Measurements from ENCODE around the gene CHCHD3. TPM values are rescaled to one million over a fixed set of nuclear protein-coding genes. Genes with fewer than 3 reads are reported as not detected.

CHCHD3 gene
- total RNA-seq, 1 experiment from 2014 or later, result 102 TPM

- intact Hi-C loops (cut with micrococcal nuclease; ENCODE audit: unreplicated experiment), result no loop called here
- Mint-ChIP-seq H3K27me3 (ENCODE audit: insufficient read depth, unreplicated experiment) (no peaks in the 10 kb centered on the region), H3K9me3 (ENCODE audit: unreplicated experiment) (no peaks in the 10 kb centered on the region), H3K36me3 (ENCODE audit: insufficient read depth, unreplicated experiment) (no peaks in the 10 kb centered on the region), H3K4me1 (ENCODE audit: low read depth, unreplicated experiment) (no peaks in the 10 kb centered on the region), H3K4me3 (ENCODE audit: unreplicated experiment) (no peak overlapping the region), H3K27ac (ENCODE audit: unreplicated experiment) (no peak overlapping the region)
- no peak for DNase-seq
- ChIA-PET CTCF (no interaction called here), POLR2A (no interaction called here)
- Histone ChIP-seq H3K27me3 (replicated peaks; ENCODE audit: control insufficient read depth, insufficient read depth, low read length) (no peaks in the 10 kb centered on the region), H3K36me3 (ENCODE audit: control insufficient read depth, insufficient read depth, low read length) (no peaks in the 10 kb centered on the region), H3K4me1 (no peaks in the 10 kb centered on the region), H3K9me3 (no peaks in the 10 kb centered on the region), H3K4me3 (ENCODE audit: low read depth, low read length) (no peak overlapping the region)
- BruUV-seq (replicated peaks), result no TSS peak
- TF ChIP-seq CTCF (IDR thresholded peaks at IDR 0.05; ENCODE audit: insufficient read depth in 1 of 2, low read depth in 1 of 2, low read length in 1 of 2, severe bottlenecking in 1 of 2, unreplicated experiment in 1 of 2), result no peak
Observed at GRCh38 chr7:132941428-132941827, 140.5 kb downstream of the CHCHD3 start.

GRCh38 chr7:132940084-132940483, 141.8 kb downstream of the CHCHD3 start:
- intact Hi-C loops (cut with micrococcal nuclease; ENCODE audit: unreplicated experiment), result no loop called here
- H3K27me3 Mint-ChIP-seq (ENCODE audit: insufficient read depth, unreplicated experiment), result no peaks in the 10 kb centered on the region
- Histone ChIP-seq H3K27me3 (replicated peaks; ENCODE audit: control insufficient read depth, insufficient read depth, low read length) (no peaks in the 10 kb centered on the region), H3K9me3 (no peaks in the 10 kb centered on the region), H3K4me3 (ENCODE audit: low read depth, low read length) (no peak overlapping the region), H3K36me3 (ENCODE audit: control insufficient read depth, insufficient read depth, low read length) (no peaks in the 10 kb centered on the region), H3K4me1 (no peaks in the 10 kb centered on the region)
- H3K27ac Mint-ChIP-seq (ENCODE audit: unreplicated experiment), result no peak overlapping the region
- H3K4me3 Mint-ChIP-seq (ENCODE audit: unreplicated experiment), result no peak overlapping the region
- no peak for TF ChIP-seq CTCF (IDR thresholded peaks at IDR 0.05; ENCODE audit: insufficient read depth in 1 of 2, low read depth in 1 of 2, low read length in 1 of 2, severe bottlenecking in 1 of 2, unreplicated experiment in 1 of 2)
- DNase-seq, result no peak
- BruUV-seq (replicated peaks), result no TSS peak
- H3K9me3 Mint-ChIP-seq (ENCODE audit: unreplicated experiment), result no peaks in the 10 kb centered on the region
- no peaks in the 10 kb centered on the region for H3K36me3 Mint-ChIP-seq (ENCODE audit: insufficient read depth, unreplicated experiment)
- POLR2A ChIA-PET, result no interaction called here
- CTCF ChIA-PET, result no interaction called here
- no peaks in the 10 kb centered on the region for H3K4me1 Mint-ChIP-seq (ENCODE audit: low read depth, unreplicated experiment)

- Histone ChIP-seq H3K4me1 (no peaks in the 10 kb centered on the region), H3K36me3 (ENCODE audit: control insufficient read depth, insufficient read depth, low read length) (no peaks in the 10 kb centered on the region), H3K4me3 (ENCODE audit: low read depth, low read length) (no peak overlapping the region), H3K9me3 (no peaks in the 10 kb centered on the region), H3K27me3 (replicated peaks; ENCODE audit: control insufficient read depth, insufficient read depth, low read length) (no peaks in the 10 kb centered on the region)
- intact Hi-C loops (cut with micrococcal nuclease; ENCODE audit: unreplicated experiment), result no loop called here
- Mint-ChIP-seq H3K36me3 (ENCODE audit: insufficient read depth, unreplicated experiment) (no peaks in the 10 kb centered on the region), H3K9me3 (ENCODE audit: unreplicated experiment) (no peaks in the 10 kb centered on the region), H3K27ac (ENCODE audit: unreplicated experiment) (no peak overlapping the region), H3K4me1 (ENCODE audit: low read depth, unreplicated experiment) (no peaks in the 10 kb centered on the region), H3K27me3 (ENCODE audit: insufficient read depth, unreplicated experiment) (no peaks in the 10 kb centered on the region), H3K4me3 (ENCODE audit: unreplicated experiment) (no peak overlapping the region)
- no peak for TF ChIP-seq CTCF (IDR thresholded peaks at IDR 0.05; ENCODE audit: insufficient read depth in 1 of 2, low read depth in 1 of 2, low read length in 1 of 2, severe bottlenecking in 1 of 2, unreplicated experiment in 1 of 2)
- no peak for DNase-seq
- CTCF ChIA-PET, result no interaction called here
- POLR2A ChIA-PET, result no interaction called here
- BruUV-seq (replicated peaks), result no TSS peak
Observed at GRCh38 chr7:132939495-132939894, 142.4 kb downstream of the CHCHD3 start.
